Smooth muscle cell (in vitro differentiated cells): ENCODE data around the gene TPM1. TPM values are rescaled to one million over a fixed set of nuclear protein-coding genes. Genes with fewer than 3 reads are reported as not detected.

Experiments used
- DNase-seq: peaks from one replicate; lab custom pipeline; 2025; ENCODE audit not compliant: unreplicated experiment; lab: John Stamatoyannopoulos, UW
- H2AFZ ChIP-seq: fragments of 200-600 bp; sonication (generic); 2 replicates; pipeline ENCODE4 v1.6.0; 2016; ENCODE audit warnings: antibody characterized with exemption, low read depth, mild to moderate bottlenecking
- H3F3A ChIP-seq: fragments of 200-600 bp; sonication (generic); 2 replicates; pipeline ENCODE4 v1.6.0; 2017; ENCODE audit warnings: antibody characterized with exemption, low read depth
- H3K27ac ChIP-seq: fragments of 200-600 bp; sonication (generic); 2 replicates; pipeline ENCODE4 v1.5.1; 2016; ENCODE audit warnings: low read depth, mild to moderate bottlenecking
- H3K27me3 ChIP-seq: fragments of 200-600 bp; sonication (generic); 2 replicates; pipeline ENCODE4 v1.6.1; 2016; ENCODE audit warnings: low read depth, mild to moderate bottlenecking
- H3K36me3 ChIP-seq: fragments of 200-600 bp; sonication (generic); 2 replicates; pipeline ENCODE4 v1.5.1; 2016; ENCODE audit warnings: low read depth
- H3K4me1 ChIP-seq: fragments of 200-600 bp; sonication (generic); 2 replicates; pipeline ENCODE4 v1.5.1; 2016; ENCODE audit warnings: low read depth
- H3K4me2 ChIP-seq: fragments of 200-600 bp; sonication (generic); 2 replicates; pipeline ENCODE4 v1.6.0; 2016; ENCODE audit warnings: mild to moderate bottlenecking
- H3K4me3 ChIP-seq: fragments of 200-600 bp; sonication (generic); 2 replicates; pipeline ENCODE4 v1.5.1; 2016; ENCODE audit warnings: mild to moderate bottlenecking
- H3K79me2 ChIP-seq: fragments of 200-600 bp; sonication (generic); 2 replicates; pipeline ENCODE4 v1.6.0; 2016; ENCODE audit warnings: low read depth, mild to moderate bottlenecking
- H3K9ac ChIP-seq: fragments of 200-600 bp; sonication (generic); 2 replicates; pipeline ENCODE4 v1.6.0; 2016; ENCODE audit warnings: low read depth
- H3K9me3 ChIP-seq: fragments of 200-600 bp; sonication (generic); replicated peaks from 2 replicates; pipeline ENCODE4 v1.5.1; 2016; ENCODE audit warnings: low read depth
- H4K20me1 ChIP-seq: fragments of 200-600 bp; sonication (generic); 2 replicates; pipeline ENCODE4 v1.6.0; 2016; ENCODE audit warnings: low read depth
- CTCF ChIP-seq: fragments of 200-600 bp; sonication (generic); IDR thresholded peaks from 2 replicates; pipeline ENCODE4 v1.5.1; 2017; ENCODE audit warnings: borderline replicate concordance, mild to moderate bottlenecking, antibody characterized with exemption; ENCODE audit not compliant: insufficient read depth, poor library complexity, severe bottlenecking
- WGBS: methylation state at CpG from one replicate; pipeline ENCODE4 v1.1.7; 2016; ENCODE audit warnings: low lambda C conversion rate; 5-methylcytosine and 5-hydroxymethylcytosine counted together
- polyA plus RNA-seq: library from polyadenylated mRNA; unstranded; fragments of >200 nt; fragmentation: Nextera tagmentation; extraction: Ambion mirVana; gene quantifications from 2 replicates; pipeline ENCODE4 v1.2.1, GENCODE V29; 2016
- total RNA-seq: library from RNA; depleted of rRNA; stranded (reverse); fragments of >200 nt; gene quantifications from 2 replicates; pipeline ENCODE4 v1.2.3, GENCODE V29; 2014

TPM1 gene
- total and polyA plus RNA-seq, 2 experiments from 2014 or later = 1,694 to 1,915 TPM

- peaks cover 70% of the 10 kb centered on the region for H3K4me1 ChIP-seq
- no peaks in the 10 kb centered on the region for H3K27me3 ChIP-seq
- peak overlapping the region; percentile 96 for H3K4me2 ChIP-seq
- H2AFZ ChIP-seq = no peak overlapping the region
- peaks cover 100% of the 10 kb centered on the region for H4K20me1 ChIP-seq
- H3F3A ChIP-seq = peaks cover 87% of the 10 kb centered on the region
- WGBS = 46% methylated on average over 5 of the region's 5 CpGs
- no peak overlapping the region for H3K4me3 ChIP-seq
- peaks cover 28% of the 10 kb centered on the region for H3K79me2 ChIP-seq
- H3K9ac ChIP-seq = no peak overlapping the region
- no peak for DNase-seq
- no peak for TF ChIP-seq CTCF
- no peaks in the 10 kb centered on the region for H3K36me3 ChIP-seq
- no peaks in the 10 kb centered on the region for H3K9me3 ChIP-seq
- peak overlapping the region; percentile 80 for H3K27ac ChIP-seq
These were observed 8.9 kb downstream of the TPM1 start for GRCh38 chr15:63051156-63052066.

GRCh38 chr15:63052077-63052841 is 9.7 kb downstream of the TPM1 start:
- DNase-seq = no peak
- H4K20me1 ChIP-seq = peaks cover 100% of the 10 kb centered on the region
- H3K27me3 ChIP-seq = no peaks in the 10 kb centered on the region
- H3F3A ChIP-seq = peaks cover 86% of the 10 kb centered on the region
- H3K9me3 ChIP-seq = no peaks in the 10 kb centered on the region
- no peak overlapping the region for H2AFZ ChIP-seq
- H3K4me2 ChIP-seq = peak overlapping the region; percentile 96
- no peak overlapping the region for H3K4me3 ChIP-seq
- H3K79me2 ChIP-seq = peaks cover 20% of the 10 kb centered on the region
- no peak for TF ChIP-seq CTCF
- H3K4me1 ChIP-seq = peaks cover 61% of the 10 kb centered on the region
- WGBS = 64% methylated on average over 10 of the region's 10 CpGs
- H3K27ac ChIP-seq = peak overlapping the region; percentile 80
- H3K9ac ChIP-seq = no peak overlapping the region
- H3K36me3 ChIP-seq = peaks cover 2% of the 10 kb centered on the region

GRCh38 chr15:63052961-63053698 is 10.6 kb downstream of the TPM1 start:
- Histone ChIP-seq H3F3A (peaks cover 89% of the 10 kb centered on the region), H3K9ac (no peak overlapping the region), H3K27ac (peak overlapping the region; percentile 80), H2AFZ (no peak overlapping the region), H3K27me3 (no peaks in the 10 kb centered on the region), H3K4me1 (peaks cover 55% of the 10 kb centered on the region), H4K20me1 (peaks cover 100% of the 10 kb centered on the region), H3K9me3 (no peaks in the 10 kb centered on the region), H3K4me2 (peak overlapping the region; percentile 96), H3K4me3 (no peak overlapping the region), H3K79me2 (peaks cover 18% of the 10 kb centered on the region), H3K36me3 (peaks cover 4% of the 10 kb centered on the region)
- 21% methylated on average over 7 of the region's 7 CpGs for WGBS
- no peak for DNase-seq
- TF ChIP-seq CTCF = no peak
